NCI-H1436 treated with DMSO at 0.1 percent for 48 hours (cell line): ENCODE data around the gene ANAPC2.
A peak's percentile ranks its signal among the peaks of the same experiment; 100 is the strongest.

Experiments used
- DNase-seq: peaks from one replicate; lab custom pipeline; 2025; lab: John Stamatoyannopoulos, UW

The ANAPC2 gene, protein sequence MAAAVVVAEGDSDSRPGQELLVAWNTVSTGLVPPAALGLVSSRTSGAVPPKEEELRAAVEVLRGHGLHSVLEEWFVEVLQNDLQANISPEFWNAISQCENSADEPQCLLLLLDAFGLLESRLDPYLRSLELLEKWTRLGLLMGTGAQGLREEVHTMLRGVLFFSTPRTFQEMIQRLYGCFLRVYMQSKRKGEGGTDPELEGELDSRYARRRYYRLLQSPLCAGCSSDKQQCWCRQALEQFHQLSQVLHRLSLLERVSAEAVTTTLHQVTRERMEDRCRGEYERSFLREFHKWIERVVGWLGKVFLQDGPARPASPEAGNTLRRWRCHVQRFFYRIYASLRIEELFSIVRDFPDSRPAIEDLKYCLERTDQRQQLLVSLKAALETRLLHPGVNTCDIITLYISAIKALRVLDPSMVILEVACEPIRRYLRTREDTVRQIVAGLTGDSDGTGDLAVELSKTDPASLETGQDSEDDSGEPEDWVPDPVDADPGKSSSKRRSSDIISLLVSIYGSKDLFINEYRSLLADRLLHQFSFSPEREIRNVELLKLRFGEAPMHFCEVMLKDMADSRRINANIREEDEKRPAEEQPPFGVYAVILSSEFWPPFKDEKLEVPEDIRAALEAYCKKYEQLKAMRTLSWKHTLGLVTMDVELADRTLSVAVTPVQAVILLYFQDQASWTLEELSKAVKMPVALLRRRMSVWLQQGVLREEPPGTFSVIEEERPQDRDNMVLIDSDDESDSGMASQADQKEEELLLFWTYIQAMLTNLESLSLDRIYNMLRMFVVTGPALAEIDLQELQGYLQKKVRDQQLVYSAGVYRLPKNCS

DNA sequence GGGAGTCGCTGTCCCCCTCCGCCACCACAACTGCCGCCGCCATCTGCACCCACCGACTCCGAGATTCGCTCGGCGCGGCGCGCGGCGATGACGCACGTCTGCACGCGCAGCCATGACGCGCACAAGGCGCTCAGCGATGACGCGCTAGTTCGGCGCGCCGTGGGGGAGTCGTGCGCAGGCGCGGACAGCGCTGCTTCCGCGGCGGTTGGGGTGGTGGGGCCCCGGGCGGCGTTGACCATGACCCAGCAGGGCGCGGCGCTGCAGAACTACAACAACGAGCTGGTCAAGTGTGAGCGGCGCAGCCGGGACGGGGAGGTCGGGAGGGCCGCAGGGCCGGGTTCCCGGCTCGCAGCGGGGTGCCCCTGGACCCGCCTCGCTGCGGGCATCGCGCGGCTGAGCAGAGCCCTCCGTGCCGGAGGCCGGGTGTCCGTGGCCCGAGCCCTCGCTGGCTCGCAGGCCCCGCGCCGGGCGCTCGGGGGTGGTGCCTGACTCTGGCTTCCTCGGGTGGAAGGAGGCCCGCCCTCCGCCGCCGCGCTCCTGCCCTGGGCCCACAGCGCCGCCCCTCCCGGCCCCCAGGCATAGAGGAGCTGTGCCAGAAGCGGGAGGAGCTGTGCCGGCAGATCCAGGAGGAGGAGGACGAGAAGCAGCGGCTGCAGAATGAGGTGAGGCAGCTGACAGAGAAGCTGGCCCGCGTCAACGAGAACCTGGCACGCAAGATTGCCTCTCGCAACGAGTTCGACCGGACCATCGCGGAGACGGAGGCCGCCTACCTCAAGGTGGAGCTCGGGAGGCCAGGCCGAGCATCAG lies at the start of gene ANAPC2, which contains the start of gene SSNA1:
TSS of gene ANAPC2 (minus strand) at position 71 of the 807 bp plus-strand sequence. CDS start at position 43, 28 bp downstream.
TSS of gene SSNA1 (plus strand) at position 187 of the 807 bp plus-strand sequence. CDS start at position 238, 51 bp downstream.
- peak; percentile 58 for DNase-seq

DNA sequence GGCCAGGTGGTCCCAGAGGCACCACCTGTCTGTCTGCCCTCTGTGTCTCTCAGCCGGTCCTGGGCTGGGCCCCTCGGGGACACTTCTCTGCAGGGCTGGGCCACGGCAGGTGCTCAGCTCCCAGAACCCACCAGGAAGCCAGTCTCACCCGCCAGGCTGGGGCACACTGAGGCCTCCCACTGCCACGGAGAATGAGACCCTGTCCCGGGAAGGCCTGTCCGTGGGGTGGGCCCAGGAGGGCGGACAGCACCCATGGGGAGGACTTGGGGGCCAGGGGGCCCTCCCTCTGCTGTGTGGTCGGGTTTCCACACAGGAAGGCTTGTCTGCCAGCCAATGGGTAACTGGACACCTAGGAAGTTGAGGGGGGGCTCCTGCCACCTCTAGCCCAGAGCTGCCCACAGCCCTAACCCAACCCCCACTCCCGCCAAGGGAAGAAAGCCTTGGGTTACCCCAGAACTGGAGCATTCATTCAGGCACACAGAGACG lies 48.6 kb upstream of the ANAPC2 start:
- DNase-seq = no peak

DNA sequence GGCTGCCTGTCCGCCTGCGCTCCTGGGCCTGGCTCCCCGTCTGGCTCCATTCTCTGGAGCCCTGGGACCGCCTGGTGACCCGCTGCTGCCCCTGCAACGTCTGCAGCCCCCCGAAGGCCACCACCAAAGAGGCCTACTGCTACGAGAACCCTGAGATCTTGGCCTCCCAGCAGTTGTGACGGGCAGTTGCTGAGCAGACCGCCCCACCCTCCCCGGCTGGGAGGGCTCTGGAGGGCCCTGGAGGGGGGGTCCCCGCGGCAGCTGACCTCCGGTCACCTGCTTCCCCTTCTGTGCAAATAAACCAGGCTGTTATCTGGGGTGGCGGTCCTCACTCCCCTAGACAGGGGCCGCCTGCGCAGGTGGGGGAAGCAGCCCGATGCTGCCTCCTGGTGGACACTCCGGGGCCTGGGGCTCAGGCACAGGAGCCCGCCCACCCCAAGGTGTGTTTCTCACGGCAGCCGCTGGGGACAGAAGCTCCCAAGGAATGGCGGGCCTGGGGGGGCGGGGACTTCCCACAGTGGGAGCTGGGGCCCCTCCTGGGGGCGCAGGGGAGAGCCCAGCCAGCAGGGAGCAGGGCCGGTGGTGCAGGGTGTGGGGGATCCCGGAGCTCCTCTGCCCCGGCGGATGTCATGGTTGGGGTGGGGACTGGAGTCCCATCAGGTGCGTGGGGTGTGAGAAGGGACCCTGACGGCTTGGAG lies 48.0 kb upstream of the ANAPC2 start:
- DNase-seq = peak; percentile 52

DNA sequence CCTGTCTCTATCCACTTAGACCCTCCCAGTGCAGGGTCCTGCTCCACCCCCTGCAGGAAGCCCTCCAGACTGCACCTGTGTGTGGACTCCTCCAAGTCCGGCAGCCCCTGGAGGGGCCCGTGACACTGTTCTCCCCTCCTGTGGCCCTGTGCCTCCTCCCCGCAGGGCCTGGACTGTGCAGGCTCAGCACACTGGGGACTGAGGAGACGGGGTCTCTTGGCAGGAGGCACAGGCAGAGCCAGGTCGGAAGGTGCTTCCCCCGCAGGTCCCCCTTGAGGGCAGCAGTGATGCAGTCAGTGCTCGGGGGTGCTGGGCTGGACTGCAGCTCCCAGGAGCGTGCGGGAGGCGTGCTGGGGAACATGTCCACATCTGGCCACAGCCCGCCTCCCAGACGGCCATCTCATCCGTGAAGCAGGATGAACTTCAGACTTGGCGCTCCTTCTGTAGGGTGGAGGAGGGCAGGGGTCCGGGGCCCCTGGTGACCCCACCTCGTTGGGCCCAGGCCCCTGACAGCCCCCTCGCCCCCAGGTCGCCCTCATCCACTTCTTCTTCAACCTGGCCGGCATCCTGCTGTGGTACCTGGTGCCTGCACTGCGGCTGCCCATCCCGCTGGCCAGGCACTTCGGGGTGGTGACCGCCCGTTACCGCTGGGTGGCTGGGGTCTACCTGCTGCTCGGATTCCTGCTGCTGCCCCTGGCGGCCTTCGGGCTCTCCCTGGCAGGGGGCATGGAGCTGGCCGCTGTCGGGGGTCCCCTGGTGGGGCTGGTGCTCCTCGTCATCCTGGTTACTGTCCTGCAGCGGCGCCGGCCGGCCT lies 47.3 kb upstream of the ANAPC2 start:
- DNase-seq = no peak

DNA sequence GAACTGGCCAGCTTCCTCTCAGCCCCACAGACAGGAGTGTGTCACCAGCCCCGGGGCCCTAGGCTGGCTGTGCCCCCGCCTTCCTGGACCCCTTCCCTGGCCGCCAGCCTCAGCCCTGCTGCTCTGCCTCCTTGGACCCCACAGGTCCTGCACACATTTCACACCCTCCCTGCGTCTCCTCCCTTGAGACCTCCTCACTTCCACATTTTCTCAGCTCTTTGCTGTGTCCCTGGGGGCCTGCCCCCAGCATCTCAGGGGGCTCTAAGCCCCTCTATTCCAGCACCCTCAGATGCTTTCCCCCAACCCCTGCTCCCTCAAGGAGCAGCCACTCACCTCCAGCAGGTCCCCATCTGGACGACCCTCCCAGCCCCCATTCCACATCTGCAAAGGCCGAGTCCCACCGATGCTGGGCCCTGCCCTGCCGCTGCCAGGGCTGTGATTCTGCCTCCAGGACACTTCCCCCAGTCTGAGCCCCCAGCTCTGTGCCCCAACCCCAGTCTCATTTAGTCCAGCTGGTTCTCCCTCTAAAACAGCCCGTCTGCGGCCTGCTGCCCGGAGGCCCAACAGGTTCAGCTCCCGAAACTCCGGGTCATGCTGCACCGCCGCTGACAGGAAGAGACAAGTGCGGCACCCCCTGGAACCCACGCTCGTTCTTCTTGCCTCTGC lies 46.5 kb upstream of the ANAPC2 start:
- no peak for DNase-seq

DNA sequence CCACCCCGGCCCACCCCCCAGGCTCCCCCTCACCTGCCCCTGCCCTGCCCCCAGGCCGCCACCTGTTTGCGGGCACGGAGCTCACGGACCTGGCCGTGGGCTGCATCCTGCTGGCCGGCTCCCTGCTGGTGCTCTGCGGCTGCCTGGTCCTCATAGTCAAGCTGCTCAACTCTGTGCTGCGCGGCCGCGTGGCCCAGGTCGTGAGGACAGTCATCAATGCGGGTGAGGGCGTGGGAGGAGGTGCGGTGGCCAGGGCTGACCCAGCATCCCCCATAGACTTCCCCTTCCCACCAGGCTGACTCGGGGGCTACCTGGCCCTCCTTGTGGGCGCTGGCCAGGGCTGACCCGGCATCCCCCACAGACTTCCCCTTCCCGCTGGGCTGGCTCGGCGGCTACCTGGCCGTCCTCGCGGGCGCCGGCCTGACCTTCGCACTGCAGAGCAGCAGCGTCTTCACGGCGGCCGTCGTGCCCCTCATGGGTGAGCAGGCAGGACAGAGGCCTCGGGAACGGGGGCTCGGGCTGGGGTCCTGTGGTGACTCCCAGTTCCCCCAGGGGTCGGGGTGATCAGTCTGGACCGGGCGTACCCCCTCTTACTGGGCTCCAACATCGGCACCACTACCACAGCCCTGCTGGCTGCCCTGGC lies 45.8 kb upstream of the ANAPC2 start:
- DNase-seq = no peak

DNA sequence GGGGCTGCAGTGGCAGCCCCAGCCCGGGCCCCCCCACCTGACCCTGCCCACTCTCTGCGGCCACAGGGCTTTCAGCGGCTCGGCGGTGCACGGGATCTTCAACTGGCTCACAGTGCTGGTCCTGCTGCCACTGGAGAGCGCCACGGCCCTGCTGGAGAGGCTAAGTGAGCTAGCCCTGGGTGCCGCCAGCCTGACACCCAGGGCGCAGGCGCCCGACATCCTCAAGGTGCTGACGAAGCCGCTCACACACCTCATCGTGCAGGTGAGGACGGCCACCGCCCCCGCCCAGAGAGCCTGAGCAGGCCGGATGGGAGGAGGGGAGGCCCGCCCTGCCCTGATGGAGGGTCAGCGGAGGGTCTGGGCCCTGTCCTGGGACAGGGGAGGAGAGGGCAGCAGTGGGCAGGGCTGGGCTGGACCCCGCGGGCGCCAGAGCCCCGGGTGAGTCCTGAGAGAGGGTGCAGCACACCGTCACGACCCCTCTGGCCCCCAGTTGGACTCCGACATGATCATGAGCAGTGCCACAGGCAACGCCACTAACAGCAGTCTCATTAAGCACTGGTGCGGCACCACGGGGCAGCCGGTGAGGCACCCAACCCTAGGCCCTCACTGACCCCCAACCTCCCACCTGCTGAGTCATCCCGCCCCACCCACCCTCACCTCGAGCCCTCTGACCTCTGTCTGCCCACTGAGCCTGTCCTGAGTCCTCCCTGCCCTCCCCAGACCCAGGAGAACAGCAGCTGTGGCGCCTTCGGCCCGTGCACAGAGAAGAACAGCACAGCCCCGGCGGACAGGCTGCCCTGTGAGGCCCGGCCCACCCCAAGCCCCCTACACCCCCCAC lies 45.0 kb upstream of the ANAPC2 start:
- DNase-seq = no peak

DNA sequence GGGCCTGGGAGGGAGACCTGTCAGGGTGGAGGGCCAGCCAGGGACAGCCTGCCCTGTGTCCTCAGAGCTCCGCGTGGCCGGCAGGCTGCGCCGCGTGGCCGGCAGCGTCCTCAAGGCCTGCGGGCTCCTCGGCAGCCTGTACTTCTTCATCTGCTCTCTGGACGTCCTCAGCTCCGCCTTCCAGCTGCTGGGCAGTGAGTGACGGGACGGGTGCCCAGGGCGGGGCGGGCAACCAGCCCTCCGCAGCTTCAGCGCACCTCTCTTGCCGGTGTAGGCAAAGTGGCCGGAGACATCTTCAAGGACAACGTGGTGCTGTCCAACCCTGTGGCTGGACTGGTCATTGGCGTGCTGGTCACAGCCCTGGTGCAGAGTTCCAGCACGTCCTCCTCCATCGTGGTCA lies 44.1 kb upstream of the ANAPC2 start:
- no peak for DNase-seq

DNA sequence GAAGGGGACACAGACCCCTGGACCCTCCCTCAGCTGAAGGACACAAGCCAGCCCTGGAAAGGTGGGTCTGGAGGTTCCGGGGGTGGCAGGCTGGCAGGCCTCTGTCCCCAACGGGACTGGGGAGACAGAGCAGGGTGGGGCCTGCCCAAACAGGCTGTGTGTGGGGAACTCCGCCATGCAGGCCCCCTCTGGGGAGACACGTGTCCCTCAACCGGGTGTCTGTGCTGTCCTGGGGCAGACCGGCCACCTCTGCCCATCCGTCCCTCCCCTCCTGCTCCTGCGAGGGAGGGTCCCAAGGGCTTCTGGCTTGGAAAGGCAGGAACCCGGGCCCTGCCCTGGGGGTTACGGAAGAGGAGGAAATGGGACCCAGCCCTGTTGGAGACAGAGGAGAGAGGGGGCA lies 43.7 kb upstream of the ANAPC2 start:
- no peak for DNase-seq

DNA sequence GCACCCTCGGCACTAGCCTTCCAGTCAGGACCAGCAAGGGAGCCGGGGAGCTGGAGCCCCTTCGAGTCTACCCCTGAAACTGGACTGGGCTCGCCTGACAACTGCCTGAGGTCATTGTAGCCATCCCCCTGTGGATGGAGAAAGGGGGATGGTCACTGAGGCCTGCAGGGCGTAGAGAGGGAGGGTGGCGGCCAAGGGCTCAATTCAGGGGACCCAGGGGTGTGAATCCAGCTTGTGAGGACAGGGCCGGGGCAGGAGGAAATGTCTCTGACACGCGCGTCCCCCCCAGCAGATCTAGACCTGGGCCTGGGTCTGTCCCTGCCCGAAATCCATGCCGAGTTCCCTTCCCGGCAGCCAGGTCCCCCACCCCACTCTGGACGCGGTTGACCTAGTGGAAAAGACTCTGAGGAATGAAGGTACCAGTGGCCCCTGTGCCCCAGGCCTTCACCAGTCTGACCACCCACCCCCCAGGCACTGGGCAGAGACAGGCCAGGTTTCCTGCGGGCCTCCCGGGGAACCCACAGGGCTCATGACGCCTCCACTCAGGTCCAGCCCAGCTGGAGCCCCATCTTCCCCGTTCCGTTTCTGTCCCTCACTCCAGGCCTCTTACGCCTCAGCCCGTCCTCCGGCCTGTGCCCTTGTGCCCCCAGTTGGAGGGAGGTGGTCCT lies 43.1 kb upstream of the ANAPC2 start:
- no peak for DNase-seq

DNA sequence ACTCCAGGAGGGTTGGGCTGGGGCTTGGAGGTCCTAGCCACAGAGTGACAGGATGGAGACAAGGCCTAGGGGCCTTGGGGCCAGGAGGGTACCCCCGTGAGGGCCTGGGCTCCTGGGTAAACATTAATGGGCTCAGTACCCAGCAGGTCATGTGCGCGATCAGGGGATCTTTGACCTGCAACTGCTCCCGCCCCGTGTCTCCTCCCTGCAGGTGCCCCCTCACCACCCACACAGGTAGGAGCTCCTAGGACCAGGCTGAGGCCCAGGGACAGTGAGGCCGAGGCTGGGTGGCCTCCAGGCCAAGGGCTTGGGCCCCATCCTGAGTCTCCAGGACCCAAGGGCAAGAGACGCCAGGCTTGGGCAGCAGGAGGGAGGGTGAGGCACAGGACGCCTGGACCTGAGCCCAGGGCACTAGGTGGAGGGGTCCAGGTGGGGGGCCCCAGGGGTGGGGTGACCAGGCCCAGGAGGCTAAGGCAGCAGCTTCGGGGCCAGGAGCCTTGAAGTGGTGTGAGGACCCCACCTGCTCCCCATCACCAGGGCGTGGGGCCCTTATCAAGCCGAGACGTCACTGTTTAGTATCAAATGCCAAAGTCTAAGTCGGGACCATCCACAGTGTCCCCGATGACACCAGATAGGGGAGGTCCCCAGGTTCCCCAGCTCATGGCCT lies 42.5 kb upstream of the ANAPC2 start, which contains the start of gene SLC34A3:
TSS of gene SLC34A3 (plus strand) at position 197 of the 667 bp plus-strand sequence. CDS start 802 bp downstream, outside the sequence.
- DNase-seq = no peak

DNA sequence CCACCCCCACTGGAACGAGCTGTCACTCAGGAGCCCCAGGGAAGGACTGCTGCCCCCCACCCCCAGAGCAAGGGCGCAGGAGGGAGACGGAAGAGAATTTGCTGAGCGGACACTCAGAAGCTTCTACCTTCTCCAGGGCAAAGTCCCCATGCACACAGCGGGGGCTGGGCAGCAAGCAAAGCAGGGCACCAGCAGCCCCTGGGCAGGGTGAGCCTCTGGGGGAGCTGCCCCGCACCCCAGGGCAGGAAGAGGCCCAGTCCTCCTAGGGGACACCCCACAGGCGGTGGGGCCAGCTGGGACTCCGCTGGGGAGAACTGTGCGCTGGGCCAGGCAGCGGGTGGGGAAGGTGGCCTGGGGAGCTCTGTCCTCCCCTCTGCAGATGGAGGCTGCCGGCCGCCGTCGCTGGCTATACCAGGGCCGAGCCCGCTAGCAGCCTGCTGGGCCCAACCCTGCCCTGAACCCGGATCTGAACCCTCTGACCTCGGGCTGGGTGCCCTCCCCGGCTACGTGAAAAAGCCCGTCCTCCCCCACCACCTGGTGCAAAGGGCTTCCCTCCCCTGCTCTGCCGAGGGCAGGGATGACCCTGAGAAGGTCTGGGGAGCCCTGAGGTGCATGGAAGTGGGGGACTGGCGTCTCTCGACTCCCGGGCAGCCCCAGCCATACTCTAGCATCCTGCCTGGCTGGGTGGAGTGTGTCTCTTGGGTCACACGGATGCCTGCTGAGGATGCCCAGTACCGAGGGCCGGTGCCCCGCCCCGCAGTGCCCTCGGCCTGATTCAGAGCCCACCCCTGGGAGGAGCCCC lies 41.7 kb upstream of the ANAPC2 start:
- no peak for DNase-seq

DNA sequence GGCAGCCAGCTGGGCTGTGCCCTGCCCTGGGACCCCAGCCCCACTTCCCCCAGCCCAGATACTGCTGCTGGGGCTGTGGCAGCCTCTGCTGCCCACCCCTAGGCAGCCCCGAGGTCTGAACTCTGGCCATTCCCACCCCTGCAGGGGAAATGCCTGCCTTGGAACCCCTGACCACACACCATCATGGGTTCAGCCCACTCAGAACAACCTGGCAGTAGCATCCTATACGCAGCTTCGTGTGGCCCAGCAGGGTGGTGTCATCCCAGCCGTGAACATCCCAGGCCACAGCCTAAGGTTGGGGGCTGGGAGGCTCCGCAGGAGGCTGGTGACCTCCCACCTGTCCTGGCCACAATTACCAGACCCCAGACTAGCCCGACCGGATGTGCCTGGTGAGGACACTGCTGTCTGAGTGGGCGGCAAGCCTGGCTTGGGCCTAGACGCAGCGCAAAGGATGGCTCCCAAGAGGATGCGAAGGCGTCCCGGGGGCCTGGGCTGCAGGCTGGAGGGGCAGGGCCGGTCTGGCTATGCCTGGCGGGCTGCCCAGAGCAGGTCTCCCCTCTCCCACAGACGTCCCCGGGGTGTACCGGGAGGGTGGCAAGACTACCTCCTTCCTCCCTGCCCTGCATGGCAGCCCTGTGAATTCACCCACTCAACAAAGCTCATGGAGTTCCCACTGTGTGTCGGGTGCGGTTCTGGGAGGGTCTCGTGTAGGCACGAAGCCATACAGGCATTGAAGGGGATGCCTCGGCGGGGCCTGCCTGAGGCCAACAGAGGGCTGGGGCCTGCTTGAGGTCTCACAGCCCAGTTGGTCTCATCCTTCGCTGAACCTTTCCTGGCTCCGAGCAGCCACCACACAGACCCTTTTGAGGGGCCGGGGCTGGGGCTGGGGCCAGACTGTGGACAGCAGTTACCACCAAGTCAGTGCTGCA lies 40.9 kb upstream of the ANAPC2 start:
- no peak for DNase-seq

DNA sequence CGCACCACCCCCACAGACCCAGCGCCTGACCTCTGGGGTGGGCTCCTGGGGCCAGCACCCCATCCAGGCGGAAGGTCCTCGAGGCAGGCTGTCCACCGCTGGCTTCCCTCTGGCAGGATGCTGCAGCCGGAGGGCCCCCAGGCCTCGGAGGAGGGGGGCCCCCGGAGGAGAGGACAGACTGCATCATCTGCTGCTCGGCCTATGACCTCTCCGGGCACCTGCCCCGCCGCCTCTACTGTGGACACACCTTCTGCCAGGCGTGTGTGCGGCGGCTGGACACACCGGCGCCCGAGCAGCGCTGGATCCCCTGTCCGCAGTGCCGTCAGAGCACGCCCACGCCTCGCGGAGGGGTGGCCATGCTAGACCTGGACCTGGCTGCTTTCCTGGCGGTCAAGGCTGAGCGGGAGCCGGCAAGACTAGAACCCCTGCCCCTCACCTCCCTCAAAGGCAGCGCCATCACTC lies 40.2 kb upstream of the ANAPC2 start:
- DNase-seq = no peak

DNA sequence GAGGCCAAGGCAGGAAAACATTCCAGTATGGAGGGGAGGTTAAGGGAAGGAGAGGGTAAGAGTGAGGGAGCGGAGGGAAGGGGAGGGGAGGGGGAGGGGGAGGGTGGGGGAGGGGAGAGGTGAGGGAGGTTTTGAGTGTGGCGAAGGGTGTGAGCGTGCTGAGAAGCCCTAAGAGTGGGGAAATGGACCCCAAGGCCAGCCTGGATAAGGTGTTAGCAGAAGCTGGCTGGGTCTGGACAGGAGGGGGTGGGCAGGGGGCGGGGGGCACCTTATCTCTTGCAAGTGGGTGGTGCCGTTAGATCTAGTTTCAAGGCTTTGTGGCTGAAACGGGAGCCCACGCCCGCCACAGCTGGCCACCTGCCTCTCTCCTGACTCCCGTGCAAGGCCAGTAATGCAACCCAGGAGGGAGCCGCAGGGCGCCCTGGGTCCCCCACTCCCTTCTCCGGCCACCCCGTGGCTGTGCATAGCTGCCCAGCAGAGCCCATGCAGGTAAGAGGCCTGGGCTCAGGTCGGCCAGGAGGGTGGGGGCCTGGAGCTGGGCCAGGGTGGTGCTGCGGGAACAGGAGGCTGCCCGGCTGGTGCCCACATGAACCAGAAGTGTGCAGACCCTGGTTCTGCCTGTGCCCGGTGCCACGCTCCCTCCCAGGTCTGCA lies 39.6 kb upstream of the ANAPC2 start:
- no peak for DNase-seq
